ENCODE measurements around the gene NDOR1.

The NDOR1 gene

GRCh38 chr9:137173796-137174664 lies 31.5 kb upstream of the NDOR1 start:
- H3K9me3 ChIP-seq (ENCODE audit: insufficient read depth, low read length), result no peaks in the 10 kb centered on the region
- no peaks in the 10 kb centered on the region for H3K9me2 ChIP-seq (replicated peaks; ENCODE audit: insufficient read depth, low read length)
- no peak overlapping the region for H3K27ac ChIP-seq (ENCODE audit: low read depth, low read length)
- H3K9ac ChIP-seq (ENCODE audit: low read length), result no peak overlapping the region
- no peak overlapping the region for H3K4me2 ChIP-seq (ENCODE audit: low read depth, low read length, poor library complexity, severe bottlenecking)
- H3K27me3 ChIP-seq (ENCODE audit: low read length), result no peaks in the 10 kb centered on the region
- H4K20me1 ChIP-seq (ENCODE audit: low read depth, low read length), result no peaks in the 10 kb centered on the region
- no peaks in the 10 kb centered on the region for H3F3A ChIP-seq (ENCODE audit: insufficient read depth)
- no peaks in the 10 kb centered on the region for H3K79me2 ChIP-seq (ENCODE audit: insufficient read depth, low read length)
- H2AFZ ChIP-seq (ENCODE audit: low read depth, low read length, severe bottlenecking), result no peak overlapping the region
- TF ChIP-seq, protein P1, sequence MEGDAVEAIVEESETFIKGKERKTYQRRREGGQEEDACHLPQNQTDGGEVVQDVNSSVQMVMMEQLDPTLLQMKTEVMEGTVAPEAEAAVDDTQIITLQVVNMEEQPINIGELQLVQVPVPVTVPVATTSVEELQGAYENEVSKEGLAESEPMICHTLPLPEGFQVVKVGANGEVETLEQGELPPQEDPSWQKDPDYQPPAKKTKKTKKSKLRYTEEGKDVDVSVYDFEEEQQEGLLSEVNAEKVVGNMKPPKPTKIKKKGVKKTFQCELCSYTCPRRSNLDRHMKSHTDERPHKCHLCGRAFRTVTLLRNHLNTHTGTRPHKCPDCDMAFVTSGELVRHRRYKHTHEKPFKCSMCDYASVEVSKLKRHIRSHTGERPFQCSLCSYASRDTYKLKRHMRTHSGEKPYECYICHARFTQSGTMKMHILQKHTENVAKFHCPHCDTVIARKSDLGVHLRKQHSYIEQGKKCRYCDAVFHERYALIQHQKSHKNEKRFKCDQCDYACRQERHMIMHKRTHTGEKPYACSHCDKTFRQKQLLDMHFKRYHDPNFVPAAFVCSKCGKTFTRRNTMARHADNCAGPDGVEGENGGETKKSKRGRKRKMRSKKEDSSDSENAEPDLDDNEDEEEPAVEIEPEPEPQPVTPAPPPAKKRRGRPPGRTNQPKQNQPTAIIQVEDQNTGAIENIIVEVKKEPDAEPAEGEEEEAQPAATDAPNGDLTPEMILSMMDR (IDR thresholded peaks at IDR 0.05; ENCODE audit: insufficient read depth, low read length, poor library complexity, severe bottlenecking), result no peak
- no peak for TF ChIP-seq EZH2phosphoT487 (conservative IDR thresholded peaks at IDR 0.05; ENCODE audit: low read length)
- no peak overlapping the region for H3K4me3 ChIP-seq (ENCODE audit: insufficient read depth, low read length, poor library complexity, severe bottlenecking)
- no peaks in the 10 kb centered on the region for H3K36me3 ChIP-seq (ENCODE audit: low read length)

GRCh38 chr9:137174722-137175293 lies 30.7 kb upstream of the NDOR1 start:
- Histone ChIP-seq H3K9ac (ENCODE audit: low read length) (no peak overlapping the region), H3K4me2 (ENCODE audit: low read depth, low read length, poor library complexity, severe bottlenecking) (peak overlapping the region; percentile 7), H3K79me2 (ENCODE audit: insufficient read depth, low read length) (no peaks in the 10 kb centered on the region), H3K9me2 (replicated peaks; ENCODE audit: insufficient read depth, low read length) (no peaks in the 10 kb centered on the region), H4K20me1 (ENCODE audit: low read depth, low read length) (no peaks in the 10 kb centered on the region), H2AFZ (ENCODE audit: low read depth, low read length, severe bottlenecking) (no peak overlapping the region), H3K36me3 (ENCODE audit: low read length) (no peaks in the 10 kb centered on the region), H3F3A (ENCODE audit: insufficient read depth) (no peaks in the 10 kb centered on the region), H3K27ac (ENCODE audit: low read depth, low read length) (no peak overlapping the region), H3K4me3 (ENCODE audit: insufficient read depth, low read length, poor library complexity, severe bottlenecking) (no peak overlapping the region), H3K9me3 (ENCODE audit: insufficient read depth, low read length) (no peaks in the 10 kb centered on the region), H3K27me3 (ENCODE audit: low read length) (no peaks in the 10 kb centered on the region)
- TF ChIP-seq EZH2phosphoT487 (conservative IDR thresholded peaks at IDR 0.05; ENCODE audit: low read length), result no peak
- TF ChIP-seq, protein P1 (IDR thresholded peaks at IDR 0.05; ENCODE audit: insufficient read depth, low read length, poor library complexity, severe bottlenecking), result no peak

DNA sequence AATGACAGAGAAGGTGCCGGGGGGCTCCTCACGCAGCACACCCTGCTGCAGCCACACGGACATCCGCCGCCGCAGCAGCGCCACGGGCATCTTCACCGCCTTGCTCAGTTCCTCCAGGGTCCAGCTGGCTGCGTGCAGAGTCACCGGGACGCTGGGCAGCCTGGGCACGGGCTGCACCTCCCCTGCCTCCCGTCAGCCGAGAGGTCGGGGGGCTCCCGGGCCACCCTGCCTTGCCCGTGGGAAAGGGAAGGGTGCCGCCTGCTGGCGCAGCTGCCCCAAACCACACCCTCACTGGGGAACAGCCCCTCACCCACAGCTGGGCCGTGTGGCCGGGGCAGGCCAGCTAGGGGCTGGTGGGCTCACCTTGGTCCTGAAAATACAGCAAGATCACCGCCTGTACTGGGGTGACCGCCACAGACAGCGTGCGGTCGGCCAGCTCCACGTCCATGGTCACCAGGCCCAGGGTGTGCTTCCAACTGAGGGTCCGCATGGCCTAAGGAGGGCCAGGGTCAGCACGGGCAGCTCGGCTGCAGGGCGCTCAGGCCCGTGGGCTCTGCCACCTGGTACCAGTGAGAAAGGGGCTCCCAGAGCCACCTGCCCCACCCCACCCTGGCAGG lies 30.0 kb upstream of the NDOR1 start:
- Histone ChIP-seq H3F3A (ENCODE audit: insufficient read depth) (no peaks in the 10 kb centered on the region), H3K36me3 (ENCODE audit: low read length) (no peaks in the 10 kb centered on the region), H3K27me3 (ENCODE audit: low read length) (no peaks in the 10 kb centered on the region), H3K9me3 (ENCODE audit: insufficient read depth, low read length) (no peaks in the 10 kb centered on the region), H3K79me2 (ENCODE audit: insufficient read depth, low read length) (no peaks in the 10 kb centered on the region), H2AFZ (ENCODE audit: low read depth, low read length, severe bottlenecking) (no peak overlapping the region), H3K9me2 (replicated peaks; ENCODE audit: insufficient read depth, low read length) (no peaks in the 10 kb centered on the region), H3K27ac (ENCODE audit: low read depth, low read length) (no peak overlapping the region), H4K20me1 (ENCODE audit: low read depth, low read length) (no peaks in the 10 kb centered on the region), H3K4me2 (ENCODE audit: low read depth, low read length, poor library complexity, severe bottlenecking) (peak overlapping the region; percentile 7), H3K9ac (ENCODE audit: low read length) (no peak overlapping the region), H3K4me3 (ENCODE audit: insufficient read depth, low read length, poor library complexity, severe bottlenecking) (no peak overlapping the region)
- no peak for TF ChIP-seq EZH2phosphoT487 (conservative IDR thresholded peaks at IDR 0.05; ENCODE audit: low read length)
- TF ChIP-seq, protein P1 (IDR thresholded peaks at IDR 0.05; ENCODE audit: insufficient read depth, low read length, poor library complexity, severe bottlenecking), result no peak

All from SU-DHL-6 (cell line).